Breast epithelium (tissue), 3 donors: ENCODE results near the gene SLC17A4.
"Not testable (repeated sequence)": the region's sequence is repeated elsewhere in the genome, so short reads cannot be mapped to it uniquely, and the experiment has no call there.

Source experiments
- POLR2A ChIP-seq: fragments of 450-650 bp; IDR thresholded peaks from one replicate; pipeline ENCODE4 v1.6.1; 2016; ENCODE audit warnings: antibody characterized with exemption, mild to moderate bottlenecking, moderate library complexity
- POLR2AphosphoS5 ChIP-seq, 3 donors: sonication (generic); formaldehyde crosslinking; IDR thresholded peaks; one replicate each; pipeline ENCODE4 v1.6.1; 2017; ENCODE audit warnings: antibody characterized with exemption in 3 of 3
- TF ChIP-seq, protein P1 (sequence below), 3 donors: fragments of 450-650 bp; IDR thresholded peaks; one replicate each; pipeline ENCODE4 v1.5.1; 2016 to 2017; ENCODE audit warnings: antibody characterized with exemption in 3 of 3, mild to moderate bottlenecking in 3 of 3, moderate library complexity in 3 of 3

DNA sequence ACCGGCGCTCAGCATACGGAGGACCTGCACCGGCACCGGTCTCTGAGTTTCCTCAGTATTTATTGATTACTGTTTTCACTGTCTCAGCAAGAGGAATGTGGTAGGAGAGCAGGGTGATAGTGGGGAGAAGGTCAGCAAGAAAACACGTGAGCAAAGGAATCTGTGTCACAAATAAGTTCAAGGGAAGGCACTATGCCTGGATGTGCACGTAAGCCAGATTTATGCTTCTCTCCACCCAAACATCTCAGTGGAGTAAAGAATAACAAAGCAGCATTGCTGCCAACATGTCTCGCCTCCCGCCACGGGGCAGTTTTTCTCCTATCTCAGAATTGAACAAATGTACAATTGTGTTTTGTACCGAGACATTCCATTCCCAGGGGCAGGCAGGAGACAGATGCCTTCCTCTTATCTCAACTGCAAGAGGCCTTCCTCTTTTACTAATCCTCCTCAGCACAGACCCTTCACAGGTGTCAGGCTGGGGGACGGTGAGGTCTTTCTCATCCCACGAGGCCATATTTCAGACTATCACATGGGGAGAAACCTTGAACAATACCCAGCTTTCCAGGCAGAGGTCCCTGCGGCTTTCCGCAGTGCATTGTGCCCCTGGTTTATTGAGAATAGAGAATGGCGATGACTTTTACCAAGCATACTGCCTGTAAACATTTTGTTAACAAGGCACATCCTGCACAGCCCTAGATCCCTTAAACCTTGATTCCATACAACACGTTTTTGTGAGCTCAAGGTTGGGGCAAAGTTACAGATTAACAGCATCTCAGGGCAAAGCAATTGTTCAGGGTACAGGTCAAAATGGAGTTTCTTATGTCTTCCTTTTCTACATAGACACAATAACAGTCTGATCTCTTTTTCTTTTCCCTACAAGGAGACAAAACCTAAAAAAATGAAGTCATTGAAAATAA, 5.7 kb upstream of the SLC17A4 start:
- TF ChIP-seq, protein P1, sequence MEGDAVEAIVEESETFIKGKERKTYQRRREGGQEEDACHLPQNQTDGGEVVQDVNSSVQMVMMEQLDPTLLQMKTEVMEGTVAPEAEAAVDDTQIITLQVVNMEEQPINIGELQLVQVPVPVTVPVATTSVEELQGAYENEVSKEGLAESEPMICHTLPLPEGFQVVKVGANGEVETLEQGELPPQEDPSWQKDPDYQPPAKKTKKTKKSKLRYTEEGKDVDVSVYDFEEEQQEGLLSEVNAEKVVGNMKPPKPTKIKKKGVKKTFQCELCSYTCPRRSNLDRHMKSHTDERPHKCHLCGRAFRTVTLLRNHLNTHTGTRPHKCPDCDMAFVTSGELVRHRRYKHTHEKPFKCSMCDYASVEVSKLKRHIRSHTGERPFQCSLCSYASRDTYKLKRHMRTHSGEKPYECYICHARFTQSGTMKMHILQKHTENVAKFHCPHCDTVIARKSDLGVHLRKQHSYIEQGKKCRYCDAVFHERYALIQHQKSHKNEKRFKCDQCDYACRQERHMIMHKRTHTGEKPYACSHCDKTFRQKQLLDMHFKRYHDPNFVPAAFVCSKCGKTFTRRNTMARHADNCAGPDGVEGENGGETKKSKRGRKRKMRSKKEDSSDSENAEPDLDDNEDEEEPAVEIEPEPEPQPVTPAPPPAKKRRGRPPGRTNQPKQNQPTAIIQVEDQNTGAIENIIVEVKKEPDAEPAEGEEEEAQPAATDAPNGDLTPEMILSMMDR (IDR thresholded peaks at IDR 0.05), result not testable (repeated sequence)
- TF ChIP-seq POLR2A; POLR2AphosphoS5 (IDR thresholded peaks at IDR 0.05): not testable (repeated sequence)
